ENCODE results near the gene EPS15.
"Not testable (repeated sequence)": the region's sequence is repeated elsewhere in the genome, so short reads cannot be mapped to it uniquely, and the experiment has no call there.

EPS15 gene

GRCh38 chr1:51519048-51519864, at the start of gene EPS15:
EPS15 (minus strand) TSS chr1:51519266; CDS start chr1:51519231, 35 bp downstream.
- DNase-seq, result peak; percentile 63

GRCh38 chr1:51568231-51568935, 49.3 kb upstream of the EPS15 start:
- no peak for DNase-seq

- no peak for DNase-seq
These were observed 48.6 kb upstream of the EPS15 start for GRCh38 chr1:51567653-51568052.

- no peak for DNase-seq
These were observed 47.2 kb upstream of the EPS15 start for GRCh38 chr1:51566260-51566659.

- DNase-seq, result no peak
These were observed 45.9 kb upstream of the EPS15 start for GRCh38 chr1:51565009-51565408.

- DNase-seq, result no peak
These were observed 45.1 kb upstream of the EPS15 start for GRCh38 chr1:51564124-51564523.

GRCh38 chr1:51561702-51562101, 42.6 kb upstream of the EPS15 start:
- no peak for DNase-seq

GRCh38 chr1:51560895-51561294, 41.8 kb upstream of the EPS15 start:
- not testable (repeated sequence) for DNase-seq

GRCh38 chr1:51560034-51560433, 41.0 kb upstream of the EPS15 start:
- no peak for DNase-seq

- no peak for DNase-seq
These were observed 40.4 kb upstream of the EPS15 start for GRCh38 chr1:51559501-51559900.

- DNase-seq, result no peak
These were observed 40.0 kb upstream of the EPS15 start for GRCh38 chr1:51559064-51559500.

- no peak for DNase-seq
These were observed 39.4 kb upstream of the EPS15 start for GRCh38 chr1:51558375-51558924.

- DNase-seq, result no peak
These were observed 38.1 kb upstream of the EPS15 start for GRCh38 chr1:51557168-51557567.

GRCh38 chr1:51555866-51556619, 37.0 kb upstream of the EPS15 start:
- no peak for DNase-seq

- no peak for DNase-seq
These were observed 34.8 kb upstream of the EPS15 start for GRCh38 chr1:51553911-51554310.

GRCh38 chr1:51552929-51553807, 34.1 kb upstream of the EPS15 start:
- no peak for DNase-seq

- DNase-seq, result no peak
These were observed 32.8 kb upstream of the EPS15 start for GRCh38 chr1:51551848-51552296.

GRCh38 chr1:51551081-51551480, 32.0 kb upstream of the EPS15 start:
- no peak for DNase-seq

- no peak for DNase-seq
These were observed 30.8 kb upstream of the EPS15 start for GRCh38 chr1:51549901-51550300.

- no peak for DNase-seq
These were observed 30.1 kb upstream of the EPS15 start for GRCh38 chr1:51549016-51549619.

- no peak for DNase-seq
These were observed 24.8 kb upstream of the EPS15 start for GRCh38 chr1:51543858-51544257.
